MM.1S (cell line): ENCODE results near the gene POLE.

Experiments used
- DNase-seq: peaks from one replicate; pipeline ENCODE4 v3.0.0-alpha.2; 2015
- H2AFZ ChIP-seq: fragments of 300-600 bp; sonication (generic); 2 replicates; pipeline ENCODE4 v1.6.0; 2016; ENCODE audit warnings: antibody characterized with exemption, low read length
- H3F3A ChIP-seq: fragments of 300-600 bp; sonication (generic); 2 replicates; pipeline ENCODE4 v1.6.1; 2016; ENCODE audit warnings: mild to moderate bottlenecking, antibody characterized with exemption, low read length, moderate library complexity, mixed read lengths; ENCODE audit not compliant: insufficient read depth
- H3K27ac ChIP-seq: fragments of 300-600 bp; sonication (generic); 2 replicates; pipeline ENCODE4 v1.5.1; 2016; ENCODE audit warnings: mild to moderate bottlenecking, low read length
- H3K27me3 ChIP-seq: fragments of 300-600 bp; sonication (generic); replicated peaks from 2 replicates; pipeline ENCODE4 v1.6.0; 2016; ENCODE audit warnings: low read length; ENCODE audit not compliant: insufficient read depth
- H3K36me3 ChIP-seq: fragments of 300-600 bp; sonication (generic); replicated peaks from 2 replicates; pipeline ENCODE4 v1.6.1; 2016; ENCODE audit warnings: mild to moderate bottlenecking, low read length, mixed read lengths; ENCODE audit not compliant: insufficient read depth
- H3K4me1 ChIP-seq: fragments of 300-600 bp; sonication (generic); 2 replicates; pipeline ENCODE4 v1.6.1; 2016; ENCODE audit warnings: low read length, mixed read lengths
- H3K4me2 ChIP-seq: fragments of 300-600 bp; sonication (generic); 2 replicates; pipeline ENCODE4 v1.6.0; 2016; ENCODE audit warnings: low read depth, low read length
- H3K4me3 ChIP-seq: fragments of 300-600 bp; sonication (generic); 2 replicates; pipeline ENCODE4 v1.5.1; 2016; ENCODE audit warnings: low read length, mixed read lengths
- H3K79me2 ChIP-seq: fragments of 300-600 bp; sonication (generic); 2 replicates; pipeline ENCODE4 v1.6.1; 2016; ENCODE audit warnings: mixed run types, low read length, mixed read lengths
- H3K9ac ChIP-seq: fragments of 300-600 bp; sonication (generic); 2 replicates; pipeline ENCODE4 v1.6.1; 2016; ENCODE audit warnings: low read length, mixed read lengths
- H3K9me2 ChIP-seq: fragments of 300-600 bp; sonication (generic); replicated peaks from 2 replicates; pipeline ENCODE4 v1.6.1; 2016; ENCODE audit warnings: mild to moderate bottlenecking, low read length, mixed read lengths; ENCODE audit not compliant: insufficient read depth
- H3K9me3 ChIP-seq: fragments of 300-600 bp; sonication (generic); replicated peaks from 2 replicates; pipeline ENCODE4 v1.6.1; 2016; ENCODE audit warnings: mild to moderate bottlenecking, low read length, mixed read lengths; ENCODE audit not compliant: insufficient read depth
- H4K20me1 ChIP-seq: fragments of 300-600 bp; sonication (generic); 2 replicates; pipeline ENCODE4 v1.6.1; 2016; ENCODE audit warnings: mild to moderate bottlenecking, low read length, moderate library complexity, mixed read lengths; ENCODE audit not compliant: insufficient read depth
- CTCF ChIP-seq: fragments of 300-600 bp; sonication (generic); IDR thresholded peaks from 2 replicates; pipeline ENCODE4 v1.5.1; 2016; ENCODE audit warnings: antibody characterized with exemption, low read length, mixed read lengths
- EZH2 ChIP-seq: fragments of 300-600 bp; sonication (generic); optimal IDR thresholded peaks from 2 replicates; pipeline ENCODE3; 2017; ENCODE audit warnings: low read depth, mild to moderate bottlenecking, antibody characterized with exemption, low read length, mixed read lengths
- EZH2phosphoT487 ChIP-seq: fragments of 300-600 bp; sonication (generic); IDR thresholded peaks from 2 replicates; pipeline ENCODE4 v1.6.1; 2018; ENCODE audit warnings: antibody characterized with exemption, low read length

POLE gene

GRCh38 chr12:132587781-132588180, 99.4 kb downstream of the POLE start:
- Histone ChIP-seq H3K9me2 (no peaks in the 10 kb centered on the region), H3K79me2 (no peaks in the 10 kb centered on the region), H3K27me3 (no peaks in the 10 kb centered on the region; the same call in 1 of the 2 replicates), H3F3A (no peaks in the 10 kb centered on the region), H2AFZ (no peak overlapping the region), H3K9me3 (no peaks in the 10 kb centered on the region), H3K4me3 (no peak overlapping the region), H3K4me1 (no peaks in the 10 kb centered on the region), H3K27ac (no peak overlapping the region), H3K9ac (no peak overlapping the region), H3K4me2 (no peak overlapping the region), H4K20me1 (no peaks in the 10 kb centered on the region), H3K36me3 (no peaks in the 10 kb centered on the region)
- DNase-seq = no peak
- no peak for TF ChIP-seq EZH2phosphoT487
- no peak for TF ChIP-seq CTCF

GRCh38 chr12:132586929-132587328, 100.2 kb downstream of the POLE start:
- DNase-seq = no peak
- Histone ChIP-seq H3F3A (no peaks in the 10 kb centered on the region), H3K9ac (no peak overlapping the region), H3K36me3 (no peaks in the 10 kb centered on the region), H3K4me1 (no peaks in the 10 kb centered on the region), H3K9me3 (no peaks in the 10 kb centered on the region), H3K9me2 (no peaks in the 10 kb centered on the region), H3K4me3 (no peak overlapping the region), H3K79me2 (no peaks in the 10 kb centered on the region), H3K27ac (no peak overlapping the region), H4K20me1 (no peaks in the 10 kb centered on the region), H3K4me2 (no peak overlapping the region), H2AFZ (no peak overlapping the region), H3K27me3 (no peaks in the 10 kb centered on the region; the same call in 1 of the 2 replicates)
- no peak for TF ChIP-seq CTCF
- no peak for TF ChIP-seq EZH2phosphoT487
- TF ChIP-seq EZH2 = no peak

DNA sequence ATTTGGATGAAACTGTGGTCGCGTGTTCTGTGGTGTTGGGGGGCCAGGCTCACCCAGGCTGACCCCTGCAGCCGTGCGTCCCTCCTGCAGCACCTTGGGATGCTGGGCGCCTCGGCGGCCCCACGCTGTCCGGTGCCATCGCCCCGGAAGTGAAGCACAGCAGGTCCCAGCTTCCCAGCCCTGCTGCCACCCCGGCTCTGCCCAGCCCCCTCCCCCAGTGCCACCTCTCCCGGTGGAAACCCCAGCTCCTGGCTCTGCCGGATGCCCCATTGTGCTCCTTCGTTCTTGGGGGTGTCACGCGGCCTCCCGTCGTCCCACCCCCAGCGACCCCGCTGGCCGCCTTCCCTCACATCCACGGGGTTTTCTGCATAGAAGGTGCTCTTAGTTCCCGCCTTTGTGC, 102.0 kb downstream of the POLE start:
- Histone ChIP-seq H3K27me3 (no peaks in the 10 kb centered on the region; the same call in 1 of the 2 replicates), H4K20me1 (no peaks in the 10 kb centered on the region), H3K9me2 (no peaks in the 10 kb centered on the region), H3K4me1 (no peaks in the 10 kb centered on the region), H3K4me2 (no peak overlapping the region), H3K27ac (no peak overlapping the region), H3K79me2 (no peaks in the 10 kb centered on the region), H3F3A (no peaks in the 10 kb centered on the region), H3K9ac (no peak overlapping the region), H2AFZ (no peak overlapping the region), H3K36me3 (no peaks in the 10 kb centered on the region), H3K4me3 (no peak overlapping the region), H3K9me3 (no peaks in the 10 kb centered on the region)
- DNase-seq = no peak
- TF ChIP-seq EZH2 (no peak), CTCF (no peak), EZH2phosphoT487 (no peak)
